CD14-positive monocyte (primary cell): Measurements from ENCODE around the gene PA2G4. TPM values are rescaled to one million over a fixed set of nuclear protein-coding genes. Genes with fewer than 3 reads are reported as not detected.

Experiments
- DNase-seq, 3 donors: peaks; one replicate each; pipeline ENCODE4 v3.0.0-alpha.2; 2011 to 2022
- H2AFZ ChIP-seq: 2 replicates; pipeline ENCODE4 v1.6.0; 2012; ENCODE audit warnings: mild to moderate bottlenecking, low read depth, low read length, inconsistent platforms; ENCODE audit not compliant: insufficient read depth, poor library complexity, severe bottlenecking
- H3K27ac ChIP-seq, 2 donors: 1 replicate in 1 of 2; 2 replicates in 1 of 2; pipeline ENCODE4 v1.5.1; 2012 to 2013; ENCODE audit warnings: low read length in 2 of 2, control low read depth in 1 of 2, inconsistent platforms in 1 of 2, low read depth in 1 of 2, mild to moderate bottlenecking in 1 of 2
- H3K27me3 ChIP-seq, 2 donors: one replicate each; pipeline versions ENCODE4 v1.6.0 to v1.6.1; 2011 to 2013; ENCODE audit warnings: low read length in 2 of 2; ENCODE audit not compliant: control insufficient read depth in 2 of 2, insufficient read depth in 2 of 2
- H3K36me3 ChIP-seq, 2 donors: replicated peaks in 1 of 2; 1 replicate in 1 of 2; 2 replicates in 1 of 2; pipeline versions ENCODE4 v1.5.1 to v1.6.1; 2012 to 2013; ENCODE audit warnings: low read length in 2 of 2, control low read depth in 1 of 2, inconsistent platforms in 1 of 2, mild to moderate bottlenecking in 1 of 2; ENCODE audit not compliant: insufficient read depth in 2 of 2, control insufficient read depth in 1 of 2
- H3K4me1 ChIP-seq, 2 donors: 1 replicate in 1 of 2; 2 replicates in 1 of 2; pipeline versions ENCODE4 v1.5.1 to v1.6.1; 2012 to 2013; ENCODE audit warnings: low read length in 2 of 2, control low read depth in 1 of 2, inconsistent platforms in 1 of 2, mild to moderate bottlenecking in 1 of 2, moderate library complexity in 1 of 2; ENCODE audit not compliant: insufficient read depth in 2 of 2, control insufficient read depth in 1 of 2
- H3K4me2 ChIP-seq: replicated peaks from 2 replicates; pipeline ENCODE3; 2012; ENCODE audit warnings: low read length, moderate library complexity, mild to moderate bottlenecking; ENCODE audit not compliant: poor library complexity, severe bottlenecking; ENCODE audit errors: extremely low read depth
- H3K4me3 ChIP-seq, 3 experiments: fragments of 200-600 bp in 1 of 3; sonication (generic) in 1 of 3; replicated peaks in 1 of 3; 1 replicate in 2 of 3; 2 replicates in 1 of 3; pipeline ENCODE4 v1.5.1; 2011 to 2013; ENCODE audit warnings: low read length in 3 of 3, mild to moderate bottlenecking in 3 of 3, control low read depth in 2 of 3, low read depth in 2 of 3, inconsistent platforms in 1 of 3, moderate library complexity in 1 of 3
- H3K79me2 ChIP-seq: 2 replicates; pipeline ENCODE4 v1.6.0; 2012; ENCODE audit warnings: mild to moderate bottlenecking, control low read depth, inconsistent platforms, low read length, moderate library complexity; ENCODE audit not compliant: insufficient read depth
- H3K9ac ChIP-seq: 2 replicates; pipeline ENCODE4 v1.6.0; 2017; ENCODE audit warnings: low read length, mild to moderate bottlenecking; ENCODE audit not compliant: insufficient read depth, poor library complexity, severe bottlenecking
- H3K9me3 ChIP-seq, 2 donors: replicated peaks in 1 of 2; 1 replicate in 1 of 2; 2 replicates in 1 of 2; pipeline versions ENCODE4 v1.5.1 to v1.6.1; 2012 to 2013; ENCODE audit warnings: low read length in 2 of 2, control low read depth in 1 of 2; ENCODE audit not compliant: control insufficient read depth in 1 of 2, insufficient read depth in 1 of 2
- H4K20me1 ChIP-seq: 2 replicates; pipeline ENCODE4 v1.6.0; 2012; ENCODE audit warnings: mild to moderate bottlenecking, low read length, control low read depth, moderate library complexity; ENCODE audit not compliant: insufficient read depth
- H3K27ac Mint-ChIP-seq, 7 donors: one replicate each; pipeline ENCODE4 v1.8.0; 2020; ENCODE audit warnings: mild to moderate bottlenecking in 7 of 7, mixed read lengths in 7 of 7, moderate library complexity in 6 of 7, inconsistent platforms in 2 of 7
- H3K27me3 Mint-ChIP-seq, 3 donors: one replicate each; pipeline ENCODE4 v1.8.0; 2021 to 2022; ENCODE audit warnings: low read depth in 3 of 3, mild to moderate bottlenecking in 3 of 3, mixed read lengths in 3 of 3, moderate library complexity in 3 of 3, inconsistent platforms in 1 of 3
- H3K36me3 Mint-ChIP-seq, 2 donors: one replicate each; pipeline ENCODE4 v1.8.0; 2020; ENCODE audit warnings: mixed read lengths in 2 of 2, inconsistent platforms in 1 of 2, mild to moderate bottlenecking in 1 of 2
- H3K4me1 Mint-ChIP-seq: one replicate; pipeline ENCODE4 v1.8.0; 2020; ENCODE audit warnings: mild to moderate bottlenecking, mixed read lengths
- H3K4me3 Mint-ChIP-seq, 2 donors: one replicate each; pipeline ENCODE4 v1.8.0; 2020; ENCODE audit warnings: mild to moderate bottlenecking in 2 of 2, mixed read lengths in 2 of 2, moderate library complexity in 1 of 2
- H3K9me3 Mint-ChIP-seq, 7 donors: one replicate each; pipeline ENCODE4 v1.8.0; 2020 to 2022; ENCODE audit warnings: mixed read lengths in 7 of 7, mild to moderate bottlenecking in 6 of 7, moderate library complexity in 6 of 7, inconsistent platforms in 2 of 7
- CTCF ChIP-seq: fragments of 200-600 bp; IDR thresholded peaks from one replicate; pipeline ENCODE4 v1.8.0; 2022; ENCODE audit warnings: antibody characterized with exemption, mild to moderate bottlenecking
- WGBS: methylation state at CpG from one replicate; pipeline ENCODE4 v1.1.5; 2013; ENCODE audit warnings: missing lambda C conversion rate; ENCODE audit not compliant: insufficient coverage; 5-methylcytosine and 5-hydroxymethylcytosine counted together
- intact Hi-C, 2 donors: fragments of 100-400 bp; cut with micrococcal nuclease; formaldehyde crosslinking; loops; one replicate each; pipeline versions ENCODE4 v1.15.0 to v1.15.1; 2023
- polyA plus RNA-seq, 3 donors: library from polyadenylated mRNA; depleted of rRNA in 1 of 3; unstranded in 2 of 3; stranded (reverse) in 1 of 3; fragments of 300-500 nt in 2 of 3; fragments of >200 nt in 1 of 3; fragmentation: Illumina TruSeq in 2 of 3; gene quantifications; 1 replicate in 2 of 3; 2 replicates in 1 of 3; pipeline ENCODE4 v1.2.3, GENCODE V29; 2012 to 2021

PA2G4 gene
- polyA plus RNA-seq, 3 donors = 83.0 to 84.2 (median 83.0) TPM

- Histone ChIP-seq H2AFZ (peak overlapping the region; percentile 84), H3K4me2 (peak overlapping the region; percentile 81), H3K27me3 (no peaks in the 10 kb centered on the region), H3K79me2 (peaks cover 35% of the 10 kb centered on the region), H4K20me1 (peaks cover 8% of the 10 kb centered on the region), H3K9me3 (no peaks in the 10 kb centered on the region), H3K36me3 (peaks cover 30 to 37% of the 10 kb centered on the region in 2 donors), H3K4me3 (peak overlapping the region; percentile 69 to 85 (median 83)), H3K4me1 (peaks cover 19 to 23% of the 10 kb centered on the region in 2 donors), H3K9ac (peak overlapping the region; percentile 79), H3K27ac (peak overlapping the region; percentile 43 to 77)
- peak overlapping the region; percentile 99 for H3K4me3 Mint-ChIP-seq
- intact Hi-C loops = loop anchor here in 1 of 2 donors (5.0 to 10.0 kb wide), 2 partner anchors 63 to 110 kb away; partner anchors contain the start of genes RPS26 and SUOX
- H3K27me3 Mint-ChIP-seq = peaks cover 0 to 5% (median 2%) of the 10 kb centered on the region in 3 donors
- WGBS = under 1% methylated on average over 35 of the region's 40 CpGs
- no peaks in the 10 kb centered on the region for H3K9me3 Mint-ChIP-seq
- DNase-seq = no peak
- peaks cover 34 to 38% of the 10 kb centered on the region in 2 donors for H3K36me3 Mint-ChIP-seq
- H3K27ac Mint-ChIP-seq = peak overlapping the region; percentile 78 to 96 (median 93)
- TF ChIP-seq CTCF = no peak
- peaks cover 23% of the 10 kb centered on the region for H3K4me1 Mint-ChIP-seq
These were observed 653 bp downstream of the PA2G4 start for GRCh38 chr12:56104815-56105608.

GRCh38 chr12:56105609-56105902, 1.2 kb downstream of the PA2G4 start:
- Histone ChIP-seq H2AFZ (peak overlapping the region; percentile 84), H3K27me3 (no peaks in the 10 kb centered on the region), H3K4me2 (peak overlapping the region; percentile 81), H3K79me2 (peaks cover 35% of the 10 kb centered on the region), H3K36me3 (peaks cover 35 to 42% of the 10 kb centered on the region in 2 donors), H3K4me3 (peak overlapping the region; percentile 69 to 85 (median 83)), H4K20me1 (peaks cover 8% of the 10 kb centered on the region), H3K4me1 (peaks cover 19 to 23% of the 10 kb centered on the region in 2 donors), H3K27ac (peak overlapping the region in 1 of 2 donors; percentile 77), H3K9ac (peak overlapping the region; percentile 79), H3K9me3 (no peaks in the 10 kb centered on the region)
- Mint-ChIP-seq H3K4me1 (peaks cover 23% of the 10 kb centered on the region), H3K27me3 (peaks cover 0 to 5% (median 2%) of the 10 kb centered on the region in 3 donors), H3K36me3 (peaks cover 39 to 43% of the 10 kb centered on the region in 2 donors), H3K27ac (peak overlapping the region in 5 of 7 donors; percentile 20 to 94 (median 78)), H3K9me3 (no peaks in the 10 kb centered on the region), H3K4me3 (peak overlapping the region; percentile 99)
- no peak for TF ChIP-seq CTCF
- no CpG with 5 or more reads among the region's 2 CpGs for WGBS
- intact Hi-C loops = loop anchor here in 1 of 2 donors (10.0 kb wide), 1 partner anchor 111 kb away; the partner anchor contains the start of gene SUOX
- no peak for DNase-seq
